H1 (cell line): ENCODE data around the gene DDX42. TPM values are rescaled to one million over a fixed set of nuclear protein-coding genes. Genes with fewer than 3 reads are reported as not detected.

Experiments
- CTCF ChIA-PET: fragments of 300-600 bp; sonication (Branson Sonifier 250); formaldehyde crosslinking; loops from one replicate; lab custom pipeline; 2021; ENCODE audit not compliant: partially characterized antibody; lab: Charles Lee
- POLR2A ChIA-PET: fragments of 300-600 bp; sonication (Branson Sonifier 250); formaldehyde crosslinking; loops from one replicate; lab custom pipeline; 2021; ENCODE audit warnings: inconsistent platforms; ENCODE audit not compliant: partially characterized antibody; lab: Charles Lee
- DNase-seq, 2 experiments: peaks; one replicate each; pipeline versions ENCODE4 v3.0.0 to v3.0.0-alpha.2; 2010 to 2022; ENCODE audit warnings: low spot score in 2 of 2, low read depth in 1 of 2, mixed read lengths in 1 of 2
- FAIRE-seq: peaks from 2 replicates; lab custom pipeline; 2011; peaks lifted over from hg19 to GRCh38; lab: Jason Lieb, UNC
- H2AFZ ChIP-seq: 2 replicates; pipeline ENCODE4 v1.8.1; 2012; ENCODE audit warnings: low read length, inconsistent platforms
- H2AK5ac ChIP-seq: 2 replicates; pipeline ENCODE4 v1.6.1; 2013; ENCODE audit warnings: low read depth, low read length
- H2BK120ac ChIP-seq: replicated peaks from 2 replicates; pipeline ENCODE3; 2013; ENCODE audit warnings: low read depth, low read length, inconsistent platforms
- H2BK12ac ChIP-seq: 2 replicates; pipeline ENCODE4 v1.6.1; 2013; ENCODE audit warnings: low read depth, low read length
- H2BK15ac ChIP-seq: 2 replicates; pipeline ENCODE4 v1.6.1; 2013; ENCODE audit warnings: low read length
- H2BK20ac ChIP-seq: 2 replicates; pipeline ENCODE4 v1.6.1; 2013; ENCODE audit warnings: low read length
- H2BK5ac ChIP-seq: 2 replicates; pipeline ENCODE4 v1.6.1; 2013; ENCODE audit warnings: low read depth, low read length
- H3K14ac ChIP-seq: 2 replicates; pipeline ENCODE4 v1.6.1; 2013; ENCODE audit warnings: inconsistent platforms; ENCODE audit not compliant: insufficient read length
- H3K18ac ChIP-seq: 2 replicates; pipeline ENCODE4 v1.6.1; 2013; ENCODE audit warnings: low read length; ENCODE audit errors: extremely low read depth
- H3K23ac ChIP-seq: 2 replicates; pipeline ENCODE4 v1.6.1; 2013; ENCODE audit warnings: inconsistent platforms; ENCODE audit not compliant: insufficient read length
- H3K23me2 ChIP-seq: 2 replicates; pipeline ENCODE4 v1.6.1; 2013; ENCODE audit warnings: low read depth, low read length
- H3K27ac ChIP-seq: 2 replicates; pipeline ENCODE4 v1.6.1; 2011; ENCODE audit warnings: low read depth, low read length, inconsistent platforms
- H3K27me3 ChIP-seq, 4 experiments: replicated peaks in 1 of 4; 1 replicate in 1 of 4; 2 replicates in 3 of 4; pipeline versions ENCODE4 v1.6.1 to v1.8.1; 2011 to 2013; ENCODE audit warnings: low read length in 3 of 4, mild to moderate bottlenecking in 3 of 4, inconsistent platforms in 2 of 4, mixed read lengths in 2 of 4, moderate library complexity in 1 of 4; ENCODE audit not compliant: control insufficient read depth in 3 of 4, insufficient read depth in 3 of 4; ENCODE audit errors: extremely low read depth in 1 of 4
- H3K36me3 ChIP-seq, 4 experiments: 2 replicates each; pipeline versions ENCODE4 v1.6.1 to v1.8.1; 2011 to 2013; ENCODE audit warnings: mild to moderate bottlenecking in 4 of 4, low read length in 3 of 4, moderate library complexity in 2 of 4, control low read depth in 1 of 4, inconsistent platforms in 1 of 4; ENCODE audit not compliant: insufficient read depth in 4 of 4, control insufficient read depth in 2 of 4
- H3K4ac ChIP-seq: replicated peaks from 2 replicates; pipeline ENCODE3; 2013; ENCODE audit warnings: low read length, low read depth, mixed read lengths, inconsistent platforms; ENCODE audit not compliant: insufficient read length
- H3K4me1 ChIP-seq, 4 experiments: replicated peaks in 1 of 4; 1 replicate in 1 of 4; 2 replicates in 3 of 4; pipeline versions ENCODE4 v1.6.1 to v1.8.1; 2011 to 2013; ENCODE audit warnings: low read length in 3 of 4, inconsistent platforms in 2 of 4, mixed read lengths in 1 of 4; ENCODE audit not compliant: insufficient read depth in 4 of 4, control insufficient read depth in 3 of 4
- H3K4me2 ChIP-seq, 2 experiments: 2 replicates each; pipeline versions ENCODE4 v1.6.1 to v1.8.1; 2011 to 2013; ENCODE audit warnings: low read depth in 2 of 2, low read length in 2 of 2, control low read depth in 1 of 2, inconsistent platforms in 1 of 2, mild to moderate bottlenecking in 1 of 2; ENCODE audit not compliant: insufficient read depth in 1 of 2
- H3K4me3 ChIP-seq, 4 experiments: fragments of 200-600, 300-600 bp in 1 of 4; sonication (generic), shearing (Covaris generic), sonication (Bioruptor Twin) in 1 of 4; 2 replicates each; pipeline versions ENCODE4 v1.5.1 to v1.8.1; 2011 to 2016; ENCODE audit warnings: low read length in 4 of 4, low read depth in 3 of 4, control low read depth in 2 of 4, inconsistent platforms in 2 of 4, mild to moderate bottlenecking in 2 of 4, mixed read lengths in 1 of 4, moderate library complexity in 1 of 4; ENCODE audit not compliant: insufficient read depth in 2 of 4; ENCODE audit errors: extremely low read depth in 1 of 4
- H3K56ac ChIP-seq: replicated peaks from 2 replicates; pipeline ENCODE3; 2013; ENCODE audit warnings: low read depth, mild to moderate bottlenecking, mixed read lengths, low read length, inconsistent platforms; ENCODE audit not compliant: insufficient read length
- H3K79me1 ChIP-seq: 2 replicates; pipeline ENCODE4 v1.6.1; 2013; ENCODE audit warnings: low read depth, low read length, control low read depth
- H3K79me2 ChIP-seq, 2 experiments: 2 replicates each; pipeline versions ENCODE4 v1.6.1 to v1.8.1; 2012 to 2013; ENCODE audit warnings: low read length in 2 of 2, mild to moderate bottlenecking in 2 of 2, inconsistent platforms in 1 of 2; ENCODE audit not compliant: insufficient read depth in 2 of 2, control insufficient read depth in 1 of 2
- H3K9ac ChIP-seq, 4 experiments: replicated peaks in 1 of 4; 1 replicate in 1 of 4; 2 replicates in 3 of 4; pipeline versions ENCODE4 v1.6.1 to v1.8.1; 2011 to 2013; ENCODE audit warnings: low read depth in 3 of 4, low read length in 3 of 4, control low read depth in 2 of 4, mild to moderate bottlenecking in 2 of 4, moderate library complexity in 2 of 4, inconsistent platforms in 1 of 4; ENCODE audit errors: extremely low read depth in 1 of 4
- H3K9me3 ChIP-seq, 2 experiments: 2 replicates each; pipeline versions ENCODE4 v1.6.1 to v1.8.1; 2012 to 2013; ENCODE audit warnings: mild to moderate bottlenecking in 2 of 2, moderate library complexity in 2 of 2, control low read depth in 1 of 2, inconsistent platforms in 1 of 2, low read depth in 1 of 2, low read length in 1 of 2, mixed read lengths in 1 of 2; ENCODE audit not compliant: insufficient read depth in 2 of 2
- H4K20me1 ChIP-seq, 2 experiments: replicated peaks in 1 of 2; 2 replicates each; pipeline versions ENCODE3 to v1.8.1; 2011 to 2013; ENCODE audit warnings: inconsistent platforms in 2 of 2, low read length in 2 of 2, mild to moderate bottlenecking in 1 of 2; ENCODE audit not compliant: insufficient read depth in 2 of 2, control insufficient read depth in 1 of 2
- H4K5ac ChIP-seq: 2 replicates; pipeline ENCODE4 v1.6.1; 2013; ENCODE audit warnings: low read length, low read depth, mixed read lengths, inconsistent platforms; ENCODE audit not compliant: insufficient read length
- H4K8ac ChIP-seq: 2 replicates; pipeline ENCODE4 v1.8.0; 2013; ENCODE audit warnings: mild to moderate bottlenecking, moderate library complexity, low read length, inconsistent platforms; ENCODE audit not compliant: insufficient read depth; ENCODE audit errors: extremely low read depth
- H4K91ac ChIP-seq: replicated peaks from 2 replicates; pipeline ENCODE3; 2013; ENCODE audit warnings: low read length, mixed read lengths, inconsistent platforms; ENCODE audit not compliant: insufficient read length
- CEBPB ChIP-seq: IDR thresholded peaks from 2 replicates; pipeline ENCODE4 v1.6.1; 2012; ENCODE audit warnings: low read depth, low read length
- EZH2 ChIP-seq: fragments of 200-600 bp; sonication (generic); IDR thresholded peaks from 2 replicates; pipeline ENCODE4 v1.7.1; 2012; ENCODE audit warnings: low read depth, mild to moderate bottlenecking, moderate library complexity, low read length, inconsistent platforms; ENCODE audit not compliant: severe bottlenecking
- FOSL1 ChIP-seq: IDR thresholded peaks from 2 replicates; pipeline ENCODE4 v1.6.1; 2011; ENCODE audit warnings: mild to moderate bottlenecking, low read depth, low read length, moderate library complexity; ENCODE audit not compliant: insufficient read depth
- GABPA ChIP-seq: IDR thresholded peaks from 2 replicates; pipeline ENCODE4 v1.6.1; 2011; ENCODE audit warnings: mild to moderate bottlenecking, low read length, moderate library complexity, borderline replicate concordance; ENCODE audit not compliant: insufficient read depth
- POLR2AphosphoS5 ChIP-seq: IDR thresholded peaks from 2 replicates; pipeline ENCODE4 v1.6.1; 2011; ENCODE audit warnings: low read depth, low read length
- POU5F1 ChIP-seq: IDR thresholded peaks from 2 replicates; pipeline ENCODE4 v1.6.1; 2011; ENCODE audit warnings: low read depth, mild to moderate bottlenecking, low read length, moderate library complexity
- RBBP5 ChIP-seq: IDR thresholded peaks from 2 replicates; pipeline ENCODE4 v1.7.1; 2012; ENCODE audit warnings: low read depth, mild to moderate bottlenecking, inconsistent platforms, low read length, moderate library complexity, borderline replicate concordance
- RFX5 ChIP-seq: IDR thresholded peaks from 2 replicates; pipeline ENCODE4 v1.6.1; 2011; ENCODE audit warnings: low read depth, low read length, improper control_type of control experiment, borderline replicate concordance
- SAP30 ChIP-seq: fragments of 300-600 bp; sonication (generic); IDR thresholded peaks from 2 replicates; pipeline ENCODE4 v1.7.1; 2012; ENCODE audit warnings: low read length, moderate library complexity, mild to moderate bottlenecking, inconsistent platforms; ENCODE audit not compliant: insufficient read depth, insufficient replicate concordance
- SP1 ChIP-seq: IDR thresholded peaks from 2 replicates; pipeline ENCODE4 v1.6.1; 2011; ENCODE audit warnings: low read depth, low read length
- ZNF274 ChIP-seq: IDR thresholded peaks from 2 replicates; pipeline ENCODE4 v1.7.0; 2012; ENCODE audit warnings: low read length, borderline replicate concordance; ENCODE audit errors: extremely low read depth
- polyA plus RNA-seq, 7 experiments: library from polyadenylated mRNA; depleted of rRNA in 3 of 7; stranded (reverse) in 5 of 7; unstranded in 2 of 7; fragments of >200 nt in 5 of 7; fragments of 200-250 nt in 2 of 7; gene quantifications; 1 replicate in 5 of 7; 2 replicates in 1 of 7; 4 replicates in 1 of 7; pipeline versions ENCODE4 v1.2.1 to v1.2.3, GENCODE V29; 2011 to 2013; ENCODE audit warnings: missing spikeins in 2 of 7, mixed read lengths in 2 of 7
- total RNA-seq: library from RNA; stranded (reverse); fragmentation: NEBNext Ultra II Directional; extraction: Animal tissue kit (Norgen Biotek cat#: 25700); gene quantifications from 2 replicates; pipeline ENCODE4 v1.2.1, GENCODE V29; 2021

The DDX42 gene
- total and polyA plus RNA-seq, 2 of the 8 experiments (the other 6 are each of a cell fraction or from before 2014, with no cell fraction given) = 40.6 to 114 TPM

DNA sequence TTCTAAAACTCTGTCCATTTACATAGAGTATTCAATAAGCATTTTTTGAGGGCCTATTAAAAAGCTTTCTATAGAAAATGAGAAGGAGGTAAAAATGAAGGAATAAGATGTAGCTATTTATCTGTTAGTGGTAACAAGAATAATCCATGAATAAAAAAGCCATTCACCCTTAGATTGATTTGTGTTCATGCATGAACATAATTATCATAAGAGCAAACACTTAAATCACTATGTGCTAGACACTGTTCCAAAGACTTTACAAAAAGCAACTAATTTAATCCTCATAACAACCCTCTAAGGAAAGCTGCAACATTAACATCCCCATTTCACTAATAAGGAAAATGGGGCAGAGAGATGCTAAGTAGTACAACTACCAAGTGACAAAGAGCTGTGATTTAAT is 7.2 kb upstream of the DDX42 start:
- Histone ChIP-seq H3K9me3 (no peaks in the 10 kb centered on the region), H3K36me3 (peaks cover 3 to 38% (median 20%) of the 10 kb centered on the region in 4 experiments; a peak in 6 of 8 replicates), H2AK5ac (no peak overlapping the region), H2BK20ac (no peak overlapping the region), H2BK12ac (no peak overlapping the region), H3K4ac (no peak overlapping the region), H3K79me2 (peaks cover 14 to 63% of the 10 kb centered on the region in 2 experiments), H2BK15ac (no peak overlapping the region), H3K27ac (no peak overlapping the region), H4K5ac (no peak overlapping the region), H4K8ac (no peak overlapping the region), H2BK5ac (no peak overlapping the region), H2AFZ (no peak overlapping the region), H2BK120ac (no peak overlapping the region), H3K4me3 (no peak overlapping the region), H3K23me2 (no peaks in the 10 kb centered on the region; the same call in 1 of the 2 replicates), H4K91ac (no peak overlapping the region), H3K56ac (no peak overlapping the region), H3K4me1 (peaks cover 0 to 3% (median 0%) of the 10 kb centered on the region in 4 experiments; a peak in 1 of 7 replicates), H3K79me1 (no peaks in the 10 kb centered on the region; the same call in 1 of the 2 replicates), H3K4me2 (no peak overlapping the region), H3K18ac (no peak overlapping the region), H3K14ac (no peak overlapping the region), H4K20me1 (peaks cover 2% of the 10 kb centered on the region in 2 experiments), H3K27me3 (no peaks in the 10 kb centered on the region), H3K23ac (no peak overlapping the region), H3K9ac (no peak overlapping the region)
- ChIA-PET CTCF (no interaction called here), POLR2A (interaction anchor here (0.9 to 1.5 kb wide), 2 partner anchors 17 to 60 kb away, joined by 3 read pairs; no protein-coding TSS in a partner anchor)
- FAIRE-seq = no peak
- no peak for DNase-seq
- TF ChIP-seq RBBP5 (no peak), SAP30 (no peak), RFX5 (no peak), CEBPB (no peak), ZNF274 (no peak), GABPA (no peak), FOSL1 (no peak), SP1 (no peak), POLR2AphosphoS5 (no peak), POU5F1 (no peak), EZH2 (no peak)
